Right ventricle myocardium superior (tissue), 1 donor: ENCODE results near the gene TUBB3. TPM values are rescaled to one million over a fixed set of nuclear protein-coding genes. Genes with fewer than 3 reads are reported as not detected.
A peak's percentile ranks its signal among the peaks of the same experiment; 100 is the strongest.
"Not testable (repeated sequence)": the region's sequence is repeated elsewhere in the genome, so short reads cannot be mapped to it uniquely, and the experiment has no call there.

ENCODE experiments used
- ATAC-seq: fragments of 200-7000 bp; cut with Tn5 transposase; one replicate; pipeline ENCODE4 v1.9.1; 2020; ENCODE audit warnings: mild to moderate bottlenecking; ENCODE audit not compliant: poor library complexity
- DNase-seq: peaks from one replicate; pipeline ENCODE4 v3.0.0-alpha.2; 2020
- intact Hi-C: fragments of 100-400 bp; cut with DNase I; formaldehyde crosslinking; loops from one replicate; pipeline ENCODE4 v1.11.2; 2022
- long read RNA-seq: library from polyadenylated mRNA; unstranded; transcript quantifications from one replicate; pipeline ENCODE4 v2.0.0, GENCODE V29; 2021
- total RNA-seq: library from RNA; stranded (reverse); fragmentation: NEBNext Ultra II Directional; extraction: Animal tissue kit (Norgen Biotek cat#: 25700); gene quantifications from one replicate; pipeline ENCODE4 v1.2.1, GENCODE V29; 2021
- donor health status: DM: no; HTN: yes; CAD: no; lungs with severe emphysema.

TUBB3 gene
- 1.8 TPM for total RNA-seq
- long read RNA-seq, partial matches to known transcripts: 0 of 3 reads
- long read RNA-seq, other reads (novel, unspliced or antisense): 0 of 3 reads

DNA sequence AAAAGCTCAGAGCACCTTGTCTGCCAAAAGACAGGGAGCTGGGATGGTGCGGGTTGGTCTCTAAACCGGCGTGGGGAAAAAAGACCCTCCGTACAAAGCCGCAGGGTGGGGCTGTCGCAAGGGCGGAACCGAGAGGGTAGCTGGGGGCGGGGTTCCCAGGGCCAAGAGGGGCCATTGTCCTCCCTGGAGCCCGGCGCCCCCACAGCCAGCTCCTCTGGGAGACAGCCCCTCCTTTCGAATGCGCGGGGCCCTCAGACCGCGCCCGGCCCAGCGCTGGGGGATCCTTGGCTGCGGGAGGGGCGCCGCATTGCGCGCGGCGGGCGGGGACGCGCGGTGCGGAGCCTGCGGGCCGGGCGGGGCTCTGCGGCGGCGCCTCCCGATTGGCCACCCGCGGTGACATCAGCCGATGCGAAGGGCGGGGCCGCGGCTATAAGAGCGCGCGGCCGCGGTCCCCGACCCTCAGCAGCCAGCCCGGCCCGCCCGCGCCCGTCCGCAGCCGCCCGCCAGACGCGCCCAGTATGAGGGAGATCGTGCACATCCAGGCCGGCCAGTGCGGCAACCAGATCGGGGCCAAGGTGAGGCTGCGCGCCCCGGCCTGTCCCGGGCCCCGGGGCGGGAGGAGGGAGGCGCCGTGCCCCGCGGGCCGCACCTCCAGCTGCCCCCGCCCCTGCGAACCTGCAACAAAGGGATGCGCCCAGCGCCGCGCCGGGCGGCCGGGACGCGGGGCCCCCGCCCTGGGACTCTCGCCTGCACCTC is at the start of gene TUBB3:
Gene TUBB3 (plus strand): TSS at position 459 of the 756 bp plus-strand sequence. CDS start 60 bp downstream, at position 519.
- intact Hi-C loops: no loop called here
- peak; percentile 86 for DNase-seq
- ATAC-seq: peak; percentile 57

DNA sequence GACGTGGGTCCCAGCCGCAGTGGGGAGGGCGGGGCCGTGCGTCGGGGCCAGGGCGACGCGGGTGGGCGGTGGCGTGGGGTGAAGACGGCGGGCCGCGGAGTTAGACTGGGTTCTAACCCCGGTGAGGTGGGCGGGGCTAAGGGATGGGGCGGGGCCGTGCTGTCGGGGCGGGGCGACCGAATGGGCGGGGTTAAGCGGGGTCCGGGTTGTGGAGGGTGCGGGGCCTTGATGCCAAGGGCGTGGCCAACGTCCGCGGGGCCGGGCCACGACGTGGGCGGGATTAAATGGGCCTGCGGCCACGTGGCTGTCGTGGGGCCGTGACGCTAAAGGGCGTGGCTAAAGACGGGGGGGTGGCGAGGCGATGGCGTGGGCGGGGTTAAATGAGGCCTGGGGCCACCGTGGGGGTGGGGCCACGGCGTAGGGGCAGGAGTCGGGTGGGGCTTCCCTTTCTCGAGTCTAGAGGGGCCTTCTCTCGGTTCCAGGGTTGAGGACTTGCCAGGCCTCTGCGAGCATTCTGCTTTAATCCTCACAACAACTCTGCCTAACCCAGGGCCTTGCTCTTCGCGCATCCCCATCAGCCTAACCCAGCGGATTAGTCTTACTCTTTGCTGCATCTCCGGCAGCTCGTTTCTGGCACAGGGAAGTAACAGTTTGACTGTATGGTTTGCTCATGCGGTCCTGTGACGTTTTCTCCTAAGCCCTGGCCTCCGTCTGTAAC is 49.0 kb upstream of the TUBB3 start:
- intact Hi-C loops: no loop called here
- peak; percentile 94 for ATAC-seq
- peak; percentile 97 for DNase-seq

- intact Hi-C loops, ATAC-seq, DNase-seq: not testable (repeated sequence)
Observed at GRCh38 chr16:89879123-89879522, 44.0 kb upstream of the TUBB3 start.

- intact Hi-C loops: no loop called here
- ATAC-seq (no peak), DNase-seq (no peak)
Observed at GRCh38 chr16:89880477-89881367, 42.4 kb upstream of the TUBB3 start.

DNA sequence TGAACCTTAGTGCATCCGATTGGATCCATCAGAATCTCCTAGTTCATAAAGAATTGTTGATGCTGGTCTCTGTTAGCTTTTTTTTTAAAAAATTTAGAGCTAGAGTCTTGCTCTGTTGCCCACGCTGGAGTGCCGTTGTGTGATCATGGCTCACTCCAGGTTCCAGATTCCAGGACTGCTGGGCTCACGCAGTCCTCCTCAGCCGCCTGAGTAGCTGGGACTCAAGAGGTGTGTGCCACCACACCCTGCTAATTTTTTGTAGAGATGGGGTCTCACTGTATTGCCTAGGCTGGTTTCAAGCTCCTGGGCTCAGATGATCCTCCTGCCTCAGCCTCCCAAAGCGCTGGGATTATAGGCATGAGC is 41.8 kb upstream of the TUBB3 start:
- intact Hi-C loops: no loop called here
- ATAC-seq (no peak), DNase-seq (no peak)

DNA sequence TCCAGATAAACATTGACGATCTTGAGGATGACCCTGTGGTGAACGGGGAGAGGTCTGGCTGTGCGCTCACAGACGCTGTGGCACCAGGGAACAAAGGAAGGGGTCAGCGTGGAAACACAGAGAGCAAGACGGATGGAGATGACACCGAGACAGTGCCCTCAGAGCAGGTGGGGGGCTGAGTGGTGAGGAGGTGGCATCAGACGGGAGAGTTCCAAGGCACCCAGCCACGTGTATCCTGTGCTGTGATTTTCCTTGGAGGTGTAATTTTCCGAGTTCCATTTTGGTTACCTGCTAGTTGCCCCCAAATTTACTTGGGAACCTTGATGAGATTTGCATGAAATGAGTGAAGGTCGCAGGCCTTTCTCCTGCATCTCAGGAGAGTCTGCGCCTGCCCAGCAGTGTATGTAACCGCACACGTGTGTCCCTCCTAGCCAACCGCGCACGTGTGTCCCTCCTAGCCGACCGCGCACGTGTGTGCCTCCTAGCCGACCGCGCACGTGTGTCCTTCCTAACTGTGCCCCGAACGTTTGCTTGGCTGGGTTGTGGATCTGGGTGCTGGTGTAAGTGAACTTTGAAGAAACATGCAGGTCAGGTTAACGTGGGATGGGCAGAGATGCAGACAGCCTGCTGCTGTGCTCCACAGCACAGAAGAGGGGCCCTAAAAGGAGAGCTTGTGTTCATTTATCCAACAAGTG is 39.6 kb upstream of the TUBB3 start:
- intact Hi-C loops: no loop called here
- ATAC-seq: no peak
- DNase-seq: no peak

DNA sequence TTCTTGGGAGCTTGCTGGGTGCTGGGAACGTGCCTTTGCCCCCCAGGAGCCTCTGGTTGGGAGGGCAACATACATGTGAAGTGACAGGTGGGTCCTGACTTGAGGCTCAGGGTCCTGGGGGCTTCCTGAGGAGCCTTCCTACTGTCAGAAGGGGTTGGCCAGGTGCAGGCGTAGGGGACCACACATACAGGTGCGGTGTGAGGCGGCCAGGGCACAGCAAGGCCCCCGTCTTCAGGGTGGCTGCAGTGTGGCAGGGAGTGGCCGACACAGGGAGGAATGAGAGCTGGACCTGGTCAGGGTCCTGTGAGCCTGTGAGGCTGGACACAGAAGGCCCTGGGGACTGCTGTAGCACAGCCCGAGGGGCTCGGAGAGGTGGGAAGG is 39.1 kb upstream of the TUBB3 start:
- ATAC-seq: no peak
- intact Hi-C loops: no loop called here
- DNase-seq: no peak

GRCh38 chr16:89887243-89887642 is 35.9 kb upstream of the TUBB3 start:
- intact Hi-C loops: no loop called here
- no peak for DNase-seq
- no peak for ATAC-seq

- no peak for DNase-seq
Observed at GRCh38 chr16:89890200-89890599, 32.9 kb upstream of the TUBB3 start.

DNA sequence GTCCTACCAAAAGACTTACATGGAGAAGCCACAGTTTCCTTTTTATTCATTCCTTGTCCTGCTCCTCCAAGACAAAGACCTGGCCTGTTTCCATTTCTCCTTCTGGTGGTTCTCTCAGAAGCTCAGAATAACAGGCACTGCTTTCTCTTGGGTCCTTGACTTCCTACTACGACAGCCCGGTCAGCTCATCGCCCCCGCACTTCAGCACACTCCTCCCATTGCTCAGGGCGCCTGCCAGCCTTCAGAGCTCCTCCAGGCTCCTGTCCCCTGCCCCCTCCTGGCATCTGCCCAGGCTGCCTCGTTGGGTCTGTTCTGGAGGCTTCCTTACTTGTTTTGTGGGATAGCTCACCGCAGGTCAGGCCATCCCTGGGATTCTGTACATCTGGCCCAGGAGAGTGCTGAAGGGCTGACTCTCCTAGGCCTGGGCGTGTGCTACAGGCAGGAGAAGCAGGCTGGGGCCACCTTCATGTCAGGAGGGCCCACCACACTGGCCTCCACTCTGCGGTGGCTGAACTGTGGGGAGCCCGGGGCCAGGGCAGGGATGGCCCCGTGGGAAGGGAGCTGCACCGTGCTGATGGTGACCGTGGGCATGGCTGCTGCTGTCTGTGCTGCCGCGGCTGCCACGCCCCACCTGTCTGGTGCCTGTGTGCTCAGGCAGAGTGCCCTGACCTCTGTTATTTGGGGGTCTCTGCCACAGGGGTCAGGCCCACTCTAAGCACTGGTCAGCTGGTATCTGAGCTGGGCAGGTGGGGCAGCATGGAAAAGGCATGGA is 32.1 kb upstream of the TUBB3 start:
- DNase-seq (no peak), ATAC-seq (no peak)
- intact Hi-C loops: no loop called here

More at GRCh38 chr16:89890200-89890599, 32.9 kb upstream of the TUBB3 start:
- intact Hi-C loops: no loop called here
- ATAC-seq: no peak

GRCh38 chr16:89892055-89892630 is 31.0 kb upstream of the TUBB3 start:
- intact Hi-C loops: no loop called here
- DNase-seq (no peak), ATAC-seq (no peak)

DNA sequence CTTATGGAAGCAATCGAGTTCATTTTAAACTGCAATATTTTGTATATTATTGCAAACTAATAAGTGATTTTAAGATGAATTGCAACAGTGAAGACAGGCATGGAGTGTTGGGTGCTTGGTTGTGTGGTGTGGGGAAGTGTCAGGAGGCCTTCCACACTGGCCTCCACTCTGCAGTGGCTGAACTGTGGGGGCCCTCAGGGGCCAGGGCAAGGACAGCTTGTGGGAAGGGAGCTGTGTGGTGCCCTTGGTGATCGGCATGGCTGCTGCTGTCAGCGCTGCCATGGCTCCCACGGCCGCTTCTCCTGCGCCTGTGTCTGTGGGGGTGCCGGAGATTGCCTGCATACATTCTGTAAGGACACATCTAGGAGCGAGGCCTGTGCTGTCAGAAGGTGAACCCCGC is 30.5 kb upstream of the TUBB3 start:
- DNase-seq (no peak), ATAC-seq (no peak)
- intact Hi-C loops: no loop called here

DNA sequence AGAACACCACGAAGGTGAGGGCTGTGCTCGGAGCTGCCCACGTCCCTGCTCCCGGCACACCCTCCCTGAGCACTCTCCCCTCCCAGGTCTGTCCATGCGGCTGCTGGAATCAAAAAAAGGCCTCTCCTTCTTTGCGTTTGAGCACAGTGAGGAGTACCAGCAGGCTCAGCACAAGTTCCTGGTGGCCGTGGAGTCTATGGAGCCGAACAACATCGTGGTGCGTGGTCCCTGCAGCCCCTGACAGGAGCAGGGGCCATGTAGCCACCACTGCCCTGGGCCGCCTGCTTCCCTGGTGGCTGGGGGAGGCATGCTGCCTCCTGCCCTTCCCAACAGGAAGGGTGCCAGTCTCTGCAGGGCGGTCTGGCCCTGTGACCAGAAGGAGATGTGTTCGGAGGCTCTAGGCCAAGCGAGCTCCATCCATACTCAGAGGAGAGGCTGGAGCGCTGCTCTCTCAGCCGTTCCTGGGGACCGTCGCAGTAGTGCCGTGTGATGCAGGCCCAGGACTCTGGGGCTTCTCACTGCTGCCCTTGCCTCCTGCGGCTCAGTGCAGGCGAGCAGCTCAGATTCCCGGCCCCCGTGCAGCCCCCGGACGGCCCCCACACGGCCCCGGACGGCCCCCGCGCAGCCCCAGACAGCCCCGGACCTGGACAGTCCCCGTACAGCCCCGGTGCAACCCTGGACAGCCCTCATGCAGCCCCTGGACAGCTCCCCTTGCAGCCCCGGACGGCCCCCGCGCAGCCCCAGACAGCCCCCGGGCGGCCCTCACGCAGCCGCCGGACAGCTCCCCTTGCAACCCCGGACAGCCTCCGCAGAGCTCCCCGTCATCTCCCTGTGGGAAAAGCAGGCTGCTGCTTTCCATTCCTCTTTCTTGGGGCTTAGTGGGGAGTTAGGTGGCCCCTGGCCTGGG is 29.2 kb upstream of the TUBB3 start:
- DNase-seq (no peak), ATAC-seq (no peak)
- intact Hi-C loops: no loop called here

- intact Hi-C loops: no loop called here
- DNase-seq (no peak), ATAC-seq (no peak)
Observed at GRCh38 chr16:89895482-89896250, 27.5 kb upstream of the TUBB3 start.

- no peak for DNase-seq
- intact Hi-C loops: no loop called here
- no peak for ATAC-seq
Observed at GRCh38 chr16:89897204-89897603, 25.9 kb upstream of the TUBB3 start.
